H9 (cell line): ENCODE results near the gene CHGA. TPM values are rescaled to one million over a fixed set of nuclear protein-coding genes. Genes with fewer than 3 reads are reported as not detected.

Source experiments
- DNase-seq: peaks from one replicate; pipeline ENCODE4 v3.0.0-alpha.2; 2017
- H2AFZ ChIP-seq: one replicate; pipeline ENCODE4 v1.6.1; 2013; ENCODE audit warnings: mild to moderate bottlenecking, low read length, control low read depth, moderate library complexity
- H2AK5ac ChIP-seq: 2 replicates; pipeline ENCODE4 v1.6.1; 2013; ENCODE audit warnings: low read length, control low read depth, mixed read lengths; ENCODE audit not compliant: insufficient read length
- H2BK120ac ChIP-seq: one replicate; pipeline ENCODE4 v1.6.1; 2013; ENCODE audit warnings: low read depth, mild to moderate bottlenecking, low read length, control low read depth, inconsistent platforms; ENCODE audit not compliant: poor library complexity, severe bottlenecking
- H2BK12ac ChIP-seq: 2 replicates; pipeline ENCODE4 v1.6.1; 2013; ENCODE audit warnings: low read length, control low read depth, mixed read lengths, low read depth; ENCODE audit not compliant: insufficient read length
- H2BK15ac ChIP-seq: 2 replicates; pipeline ENCODE4 v1.6.1; 2013; ENCODE audit warnings: low read depth, low read length, control low read depth
- H2BK20ac ChIP-seq: one replicate; pipeline ENCODE4 v1.6.1; 2013; ENCODE audit warnings: low read depth, mild to moderate bottlenecking, low read length, control low read depth, inconsistent platforms; ENCODE audit not compliant: poor library complexity, severe bottlenecking
- H2BK5ac ChIP-seq: 2 replicates; pipeline ENCODE4 v1.6.1; 2013; ENCODE audit warnings: low read length, control low read depth, mixed read lengths; ENCODE audit not compliant: insufficient read length
- H3K14ac ChIP-seq: 2 replicates; pipeline ENCODE4 v1.6.1; 2013; ENCODE audit warnings: low read length, control low read depth; ENCODE audit not compliant: insufficient read depth
- H3K18ac ChIP-seq: 2 replicates; pipeline ENCODE4 v1.6.1; 2013; ENCODE audit warnings: low read depth, mild to moderate bottlenecking, mixed read lengths, low read length, control low read depth; ENCODE audit not compliant: insufficient read length
- H3K23ac ChIP-seq: 2 replicates; pipeline ENCODE4 v1.6.1; 2013; ENCODE audit warnings: low read length, control low read depth, mixed read lengths, low read depth; ENCODE audit not compliant: insufficient read length
- H3K23me2 ChIP-seq: 2 replicates; pipeline ENCODE4 v1.6.1; 2013; ENCODE audit warnings: low read depth, mild to moderate bottlenecking, mixed read lengths, low read length, control low read depth; ENCODE audit not compliant: insufficient read length, poor library complexity, severe bottlenecking
- H3K27ac ChIP-seq: 2 replicates; pipeline ENCODE4 v1.5.1; 2013; ENCODE audit warnings: low read length, control low read depth, mixed read lengths, low read depth; ENCODE audit not compliant: insufficient read length
- H3K27me3 ChIP-seq: 2 replicates; pipeline ENCODE4 v1.6.1; 2013; ENCODE audit warnings: low read length, control low read depth, inconsistent platforms; ENCODE audit not compliant: insufficient read depth
- H3K4ac ChIP-seq: 2 replicates; pipeline ENCODE4 v1.6.1; 2013; ENCODE audit warnings: low read depth, mild to moderate bottlenecking, control low read depth, inconsistent platforms, low read length, moderate library complexity
- H3K4me1 ChIP-seq: 2 replicates; pipeline ENCODE4 v1.6.1; 2013; ENCODE audit warnings: low read length, control low read depth, inconsistent platforms; ENCODE audit not compliant: insufficient read depth
- H3K4me2 ChIP-seq: 2 replicates; pipeline ENCODE4 v1.6.1; 2013; ENCODE audit warnings: low read length, control low read depth, mixed read lengths; ENCODE audit not compliant: insufficient read length, insufficient read depth
- H3K56ac ChIP-seq: 2 replicates; pipeline ENCODE4 v1.6.1; 2013; ENCODE audit warnings: low read depth, mild to moderate bottlenecking, mixed read lengths, low read length, control low read depth; ENCODE audit not compliant: insufficient read length
- H3K79me1 ChIP-seq: 2 replicates; pipeline ENCODE4 v1.6.1; 2013; ENCODE audit warnings: low read depth, mild to moderate bottlenecking, moderate library complexity, low read length, control low read depth, inconsistent platforms; ENCODE audit not compliant: insufficient read depth, poor library complexity, severe bottlenecking
- H3K79me2 ChIP-seq: 2 replicates; pipeline ENCODE4 v1.6.1; 2013; ENCODE audit warnings: low read length, control low read depth, inconsistent platforms; ENCODE audit not compliant: insufficient read depth
- H3K9ac ChIP-seq: 2 replicates; pipeline ENCODE4 v1.6.1; 2013; ENCODE audit warnings: low read length, control low read depth, mixed read lengths; ENCODE audit not compliant: insufficient read length; ENCODE audit errors: extremely low read depth
- H3K9me3 ChIP-seq: one replicate; pipeline ENCODE4 v1.6.1; 2013; ENCODE audit warnings: low read depth, low read length, inconsistent platforms; ENCODE audit not compliant: control insufficient read depth
- H3T11ph ChIP-seq: one replicate; pipeline ENCODE4 v1.6.1; 2013; ENCODE audit warnings: mild to moderate bottlenecking, low read length, control low read depth, inconsistent platforms
- H4K20me1 ChIP-seq: one replicate; pipeline ENCODE4 v1.6.1; 2013; ENCODE audit not compliant: control insufficient read depth, insufficient read length, insufficient read depth
- H4K5ac ChIP-seq: 2 replicates; pipeline ENCODE4 v1.6.1; 2013; ENCODE audit warnings: low read depth, mild to moderate bottlenecking, mixed read lengths, low read length, control low read depth; ENCODE audit not compliant: insufficient read length
- H4K8ac ChIP-seq: replicated peaks from 2 replicates; pipeline ENCODE4 v1.6.1; 2013; ENCODE audit warnings: low read length, control low read depth, mixed read lengths, low read depth; ENCODE audit not compliant: insufficient read length
- H4K91ac ChIP-seq: 2 replicates; pipeline ENCODE4 v1.6.1; 2013; ENCODE audit warnings: low read depth, mild to moderate bottlenecking, moderate library complexity, mixed read lengths, low read length, control low read depth; ENCODE audit not compliant: insufficient read length
- H3K27ac Mint-ChIP-seq, 3 experiments: 2 replicates in 2 of 3; 3 replicates in 1 of 3; pipeline ENCODE4 v1.8.0; 2020 to 2021; ENCODE audit warnings: mixed read lengths in 3 of 3, mild to moderate bottlenecking in 1 of 3, moderate library complexity in 1 of 3
- H3K27me3 Mint-ChIP-seq: 2 replicates; pipeline ENCODE4 v1.8.0; 2021; ENCODE audit warnings: low read depth, mild to moderate bottlenecking, moderate library complexity, mixed read lengths
- H3K36me3 Mint-ChIP-seq, 3 experiments: 2 replicates in 2 of 3; 3 replicates in 1 of 3; pipeline ENCODE4 v1.8.0; 2020 to 2021; ENCODE audit warnings: low read depth in 3 of 3, mixed read lengths in 3 of 3; ENCODE audit not compliant: insufficient read depth in 1 of 3
- H3K4me1 Mint-ChIP-seq, 2 experiments: 2 replicates each; pipeline ENCODE4 v1.8.0; 2020; ENCODE audit warnings: mixed read lengths in 2 of 2
- H3K4me3 Mint-ChIP-seq, 2 experiments: 2 replicates in 1 of 2; 3 replicates in 1 of 2; pipeline ENCODE4 v1.8.0; 2020 to 2021; ENCODE audit warnings: mild to moderate bottlenecking in 2 of 2, mixed read lengths in 2 of 2, moderate library complexity in 1 of 2
- H3K9me3 Mint-ChIP-seq, 2 experiments: 2 replicates in 1 of 2; 3 replicates in 1 of 2; pipeline ENCODE4 v1.8.0; 2020; ENCODE audit warnings: mild to moderate bottlenecking in 2 of 2, mixed read lengths in 2 of 2, moderate library complexity in 1 of 2
- WGBS: extraction: QIAGEN DNeasy Blood & Tissue Kit; methylation state at CpG from one replicate; pipeline ENCODE4 v1.1.7; 2013; ENCODE audit warnings: missing lambda C conversion rate, low lambda C conversion rate, mixed read lengths; ENCODE audit not compliant: insufficient read length; ENCODE audit errors: extremely low coverage; 5-methylcytosine and 5-hydroxymethylcytosine counted together
- total RNA-seq: library from RNA; stranded (reverse); gene quantifications from 2 replicates; pipeline ENCODE4 v1.2.1, GENCODE V29; 2021
- TF ChIP-seq, protein P1 (sequence below): fragments of 200-600 bp; sonication (generic); conservative IDR thresholded peaks from 3 replicates; pipeline ENCODE4 v1.8.0; 2021; ENCODE audit warnings: antibody characterized with exemption, mild to moderate bottlenecking

Gene CHGA
- total RNA-seq, 1 experiment from 2014 or later = 6.7 TPM

DNA sequence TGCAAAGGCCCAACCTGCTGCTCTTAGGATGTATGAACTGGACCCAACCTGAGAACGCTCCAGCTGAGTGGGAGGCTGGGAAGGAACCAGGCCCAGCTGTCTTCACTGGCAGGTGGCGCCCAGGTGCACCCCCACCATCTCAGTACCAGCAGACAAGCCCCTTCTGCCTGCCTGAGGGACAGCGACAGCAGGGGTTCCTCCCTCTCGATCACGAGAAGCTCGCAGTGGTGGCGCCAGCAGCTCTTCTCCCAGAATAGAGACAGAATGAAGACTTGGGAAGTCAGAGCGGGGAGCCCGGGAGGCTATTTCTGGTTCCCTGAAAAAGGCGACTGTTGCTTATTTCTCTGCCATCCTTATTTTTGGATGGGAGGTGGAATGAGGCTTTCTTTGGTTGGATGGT lies 46.5 kb downstream of the CHGA start:
- Histone ChIP-seq H3K56ac (no peak overlapping the region), H4K8ac (no peak overlapping the region), H3K79me2 (peaks cover 6% of the 10 kb centered on the region; the same call in 1 of the 2 replicates), H3K27ac (no peak overlapping the region), H3K4me2 (no peak overlapping the region), H2AFZ (no peak overlapping the region), H3K23ac (no peak overlapping the region), H3T11ph (no peak overlapping the region), H2AK5ac (no peak overlapping the region), H3K27me3 (no peaks in the 10 kb centered on the region), H2BK12ac (no peak overlapping the region), H3K14ac (no peak overlapping the region; the same call in 1 of the 2 replicates), H3K18ac (no peak overlapping the region), H2BK5ac (no peak overlapping the region), H2BK20ac (no peak overlapping the region), H4K91ac (no peak overlapping the region), H3K4me1 (peaks cover 5% of the 10 kb centered on the region; the same call in 1 of the 2 replicates), H3K79me1 (peaks cover 3% of the 10 kb centered on the region), H3K9me3 (no peaks in the 10 kb centered on the region), H3K9ac (no peak overlapping the region), H3K23me2 (no peaks in the 10 kb centered on the region), H3K4ac (no peak overlapping the region), H2BK15ac (no peak overlapping the region), H2BK120ac (no peak overlapping the region), H4K5ac (no peak overlapping the region), H4K20me1 (no peaks in the 10 kb centered on the region)
- Mint-ChIP-seq H3K27ac (no peak overlapping the region), H3K36me3 (peaks cover 7 to 16% (median 13%) of the 10 kb centered on the region in 3 experiments), H3K27me3 (no peaks in the 10 kb centered on the region), H3K4me1 (peaks cover 34 to 41% of the 10 kb centered on the region in 2 experiments), H3K4me3 (peak overlapping the region in 1 of 2 experiments; percentile 38; a peak in 1 of 5 replicates), H3K9me3 (peaks cover 6 to 16% of the 10 kb centered on the region in 2 experiments)
- DNase-seq = no peak
- no CpG with 5 or more reads among the region's 10 CpGs for WGBS
- TF ChIP-seq, protein P1, sequence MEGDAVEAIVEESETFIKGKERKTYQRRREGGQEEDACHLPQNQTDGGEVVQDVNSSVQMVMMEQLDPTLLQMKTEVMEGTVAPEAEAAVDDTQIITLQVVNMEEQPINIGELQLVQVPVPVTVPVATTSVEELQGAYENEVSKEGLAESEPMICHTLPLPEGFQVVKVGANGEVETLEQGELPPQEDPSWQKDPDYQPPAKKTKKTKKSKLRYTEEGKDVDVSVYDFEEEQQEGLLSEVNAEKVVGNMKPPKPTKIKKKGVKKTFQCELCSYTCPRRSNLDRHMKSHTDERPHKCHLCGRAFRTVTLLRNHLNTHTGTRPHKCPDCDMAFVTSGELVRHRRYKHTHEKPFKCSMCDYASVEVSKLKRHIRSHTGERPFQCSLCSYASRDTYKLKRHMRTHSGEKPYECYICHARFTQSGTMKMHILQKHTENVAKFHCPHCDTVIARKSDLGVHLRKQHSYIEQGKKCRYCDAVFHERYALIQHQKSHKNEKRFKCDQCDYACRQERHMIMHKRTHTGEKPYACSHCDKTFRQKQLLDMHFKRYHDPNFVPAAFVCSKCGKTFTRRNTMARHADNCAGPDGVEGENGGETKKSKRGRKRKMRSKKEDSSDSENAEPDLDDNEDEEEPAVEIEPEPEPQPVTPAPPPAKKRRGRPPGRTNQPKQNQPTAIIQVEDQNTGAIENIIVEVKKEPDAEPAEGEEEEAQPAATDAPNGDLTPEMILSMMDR = no peak
